CD4-positive, alpha-beta T cell treated with Interleukin-17A for 1 hour (primary cell): ENCODE results near the gene NOTCH2.

Experiments
- DNase-seq: peaks from one replicate; pipeline ENCODE4 v3.0.0-alpha.2; 2020

Gene NOTCH2

DNA sequence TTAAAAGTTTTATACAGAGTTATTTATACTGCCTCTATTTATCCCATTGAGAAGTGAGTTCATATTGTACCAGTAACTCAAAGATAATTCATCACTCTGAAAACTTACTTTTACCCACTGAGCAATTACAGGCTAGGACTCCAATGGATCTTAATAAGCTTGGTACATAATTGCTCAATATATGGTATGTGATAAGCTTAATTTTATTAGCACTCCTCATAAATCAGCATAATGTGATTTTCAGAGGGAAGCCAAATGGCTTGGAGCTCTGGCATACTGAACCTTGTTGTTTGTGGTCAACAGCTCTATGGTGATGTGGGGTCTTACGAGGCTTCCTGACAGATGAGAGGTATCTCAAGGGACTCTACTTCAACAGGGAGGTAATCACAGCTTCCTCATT is 199.5 kb downstream of the NOTCH2 start:
- no peak for DNase-seq

DNA sequence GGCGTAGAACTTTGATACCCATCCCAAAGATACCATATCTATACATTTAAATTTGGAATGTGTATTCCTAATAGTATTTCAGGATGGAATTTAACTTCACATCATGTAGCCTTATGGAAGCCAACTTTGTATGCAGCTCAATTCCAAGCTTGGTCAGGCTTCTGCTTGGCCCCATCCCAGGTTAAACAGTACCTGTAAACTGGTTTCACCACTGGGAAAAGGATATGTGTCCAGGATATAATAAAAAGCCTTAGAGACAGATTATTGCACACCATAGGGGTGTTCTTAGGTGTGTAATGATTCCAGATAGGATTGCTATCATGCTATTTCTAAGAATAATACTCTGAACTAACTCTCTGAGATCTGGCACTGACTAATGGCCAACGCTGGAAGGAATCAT is 201.3 kb downstream of the NOTCH2 start:
- DNase-seq, result no peak

DNA sequence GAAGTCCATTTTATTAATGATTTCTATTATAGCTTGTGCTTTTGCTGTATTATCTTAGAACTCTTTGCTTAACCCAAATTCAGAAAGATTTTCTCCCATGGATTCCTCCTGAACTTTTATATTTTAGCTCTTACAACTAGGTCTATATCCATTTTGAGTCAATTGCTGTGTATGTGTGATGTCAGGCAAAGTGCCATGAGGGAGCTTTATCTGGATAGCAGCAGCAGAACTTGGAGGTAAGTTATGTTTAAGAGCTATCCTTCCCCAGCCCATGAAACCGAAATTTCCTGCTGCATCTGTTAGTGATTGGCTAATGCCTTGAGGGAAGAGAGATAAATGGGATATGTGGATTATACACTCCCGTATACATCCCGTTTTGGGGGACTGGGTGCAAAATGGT is 203.0 kb downstream of the NOTCH2 start:
- DNase-seq, result no peak

DNA sequence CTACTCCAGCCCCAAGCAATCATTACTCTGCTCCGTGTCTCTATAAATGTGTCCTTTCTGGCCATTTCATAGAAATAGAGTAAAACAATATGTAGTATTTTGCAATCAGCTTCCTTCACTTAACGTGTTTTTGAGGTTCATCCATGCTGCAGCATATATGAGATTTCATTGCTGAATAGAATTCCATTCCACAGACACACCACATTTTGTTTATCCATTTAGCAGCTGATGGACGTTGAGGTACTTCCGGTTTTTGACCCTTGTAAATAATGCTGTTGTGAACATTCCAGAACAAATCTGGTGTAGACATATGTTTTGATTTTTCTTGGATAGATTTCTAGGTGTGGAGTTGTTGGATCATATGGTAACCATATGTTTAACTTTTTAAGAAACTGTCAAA is 203.8 kb downstream of the NOTCH2 start:
- no peak for DNase-seq

DNA sequence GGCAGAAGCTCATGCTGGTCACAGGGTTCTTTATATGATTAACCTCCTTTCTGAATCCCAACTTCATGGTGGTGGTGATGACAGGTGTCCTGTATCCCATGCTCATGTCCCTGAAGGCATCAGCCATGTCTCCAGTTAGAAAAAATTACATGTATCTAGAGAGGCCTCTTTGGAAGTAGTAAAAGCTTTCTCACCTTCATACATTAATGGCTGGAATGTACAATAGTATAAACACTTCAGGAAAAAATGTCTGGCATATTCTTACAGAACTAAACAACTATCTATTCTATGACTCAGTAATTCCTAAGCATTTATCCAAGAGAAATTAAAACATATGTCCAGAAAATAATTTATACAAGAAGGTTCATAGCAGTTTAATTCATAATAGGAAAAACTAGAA is 207.2 kb downstream of the NOTCH2 start:
- DNase-seq, result no peak
